ENCODE measurements around the gene KPNA6. TPM values are rescaled to one million over a fixed set of nuclear protein-coding genes. Genes with fewer than 3 reads are reported as not detected.
A peak's percentile ranks its signal among the peaks of the same experiment; 100 is the strongest.

The KPNA6 gene
- total RNA-seq, 1 experiment from 2014 or later = 79.9 TPM

- intact Hi-C loops (cut with micrococcal nuclease) = no loop called here
- Histone ChIP-seq H2AFZ (ENCODE audit: low read depth, low read length, poor library complexity, severe bottlenecking) (no peak overlapping the region), H3K9me2 (ENCODE audit: insufficient read depth) (no peaks in the 10 kb centered on the region), H3K4me2 (ENCODE audit: low read length) (peak overlapping the region; percentile 18; the same call in 1 of the 2 replicates), H4K20me1 (ENCODE audit: insufficient read depth) (no peaks in the 10 kb centered on the region), H3K27me3 (ENCODE audit: insufficient read depth, low read length) (no peaks in the 10 kb centered on the region), H3K4me3 (replicated peaks in 1 of 2; ENCODE audit: low read depth in 1 of 2, low read length in 2 of 2) (no peak overlapping the region), H3K79me2 (ENCODE audit: insufficient read depth, low read length) (no peaks in the 10 kb centered on the region), H3K27ac (ENCODE audit: low read depth, low read length) (no peak overlapping the region), H3K36me3 (ENCODE audit: control insufficient read depth in 1 of 2, insufficient read depth in 2 of 2, low read length in 2 of 2) (peaks cover 17 to 19% of the 10 kb centered on the region in 2 experiments), H3K4me1 (ENCODE audit: control insufficient read depth in 1 of 2, insufficient read depth in 2 of 2, low read length in 2 of 2) (peaks cover 0 to 10% of the 10 kb centered on the region in 2 experiments; a peak in 2 of 4 replicates), H3K9ac (ENCODE audit: low read length) (no peak overlapping the region), H3K9me3 (ENCODE audit: control insufficient read depth in 1 of 2, insufficient read depth in 1 of 2, low read depth in 1 of 2, low read length in 2 of 2) (no peaks in the 10 kb centered on the region)
- ChIA-PET RAD21 (ENCODE audit: low non-redundant PET in 1 of 2, low total read pairs in 2 of 2, uncharacterized antibody in 2 of 2, unreplicated experiment in 2 of 2) (no interaction called here), CTCF (no interaction called here), POLR2A (no interaction called here)
- TF ChIP-seq JUND (IDR thresholded peaks at IDR 0.05) = 0 out of 2 replicates have a peak, but pooled peaks have one; percentile 19
- TF ChIP-seq MAX (IDR thresholded peaks at IDR 0.05) = no peak
- peak; percentile 43; the same call in 1 of the 2 replicates for TF ChIP-seq FOSL1 (IDR thresholded peaks at IDR 0.05; ENCODE audit: low read depth)
- TF ChIP-seq ELF1 (IDR thresholded peaks at IDR 0.05; ENCODE audit: borderline replicate concordance, low read depth) = no peak
- no peak for TF ChIP-seq EGR1 (IDR thresholded peaks at IDR 0.05; ENCODE audit: low read depth)
- no peak for TF ChIP-seq YY1 (IDR thresholded peaks at IDR 0.05; ENCODE audit: extremely low read depth, insufficient replicate concordance, low read depth, low read length)
- no peak for TF ChIP-seq EZH2 (IDR thresholded peaks at IDR 0.05)
- no peak for TF ChIP-seq ZNF274 (IDR thresholded peaks at IDR 0.05; ENCODE audit: low read depth, low read length)
- no peak for TF ChIP-seq SRF (IDR thresholded peaks at IDR 0.05; ENCODE audit: low read depth)
- DNase-seq (ENCODE audit: low read depth, low spot score) = no peak
- BruUV-seq (replicated peaks) = no TSS peak
- peak; percentile 25; the same call in 1 of the 2 replicates for ATAC-seq
Measured at GRCh38 chr1:32172621-32173245, 64.9 kb downstream of the KPNA6 start.
